H9 (cell line): ENCODE data around the gene C11orf86. TPM values are rescaled to one million over a fixed set of nuclear protein-coding genes. Genes with fewer than 3 reads are reported as not detected.
A peak's percentile ranks its signal among the peaks of the same experiment; 100 is the strongest.

Experiments
- DNase-seq: peaks from one replicate; pipeline ENCODE4 v3.0.0-alpha.2; 2017
- H2AFZ ChIP-seq: one replicate; pipeline ENCODE4 v1.6.1; 2013; ENCODE audit warnings: mild to moderate bottlenecking, low read length, control low read depth, moderate library complexity
- H2AK5ac ChIP-seq: 2 replicates; pipeline ENCODE4 v1.6.1; 2013; ENCODE audit warnings: low read length, control low read depth, mixed read lengths; ENCODE audit not compliant: insufficient read length
- H2BK120ac ChIP-seq: one replicate; pipeline ENCODE4 v1.6.1; 2013; ENCODE audit warnings: low read depth, mild to moderate bottlenecking, low read length, control low read depth, inconsistent platforms; ENCODE audit not compliant: poor library complexity, severe bottlenecking
- H2BK12ac ChIP-seq: 2 replicates; pipeline ENCODE4 v1.6.1; 2013; ENCODE audit warnings: low read length, control low read depth, mixed read lengths, low read depth; ENCODE audit not compliant: insufficient read length
- H2BK15ac ChIP-seq: 2 replicates; pipeline ENCODE4 v1.6.1; 2013; ENCODE audit warnings: low read depth, low read length, control low read depth
- H2BK20ac ChIP-seq: one replicate; pipeline ENCODE4 v1.6.1; 2013; ENCODE audit warnings: low read depth, mild to moderate bottlenecking, low read length, control low read depth, inconsistent platforms; ENCODE audit not compliant: poor library complexity, severe bottlenecking
- H2BK5ac ChIP-seq: 2 replicates; pipeline ENCODE4 v1.6.1; 2013; ENCODE audit warnings: low read length, control low read depth, mixed read lengths; ENCODE audit not compliant: insufficient read length
- H3K14ac ChIP-seq: 2 replicates; pipeline ENCODE4 v1.6.1; 2013; ENCODE audit warnings: low read length, control low read depth; ENCODE audit not compliant: insufficient read depth
- H3K18ac ChIP-seq: 2 replicates; pipeline ENCODE4 v1.6.1; 2013; ENCODE audit warnings: low read depth, mild to moderate bottlenecking, mixed read lengths, low read length, control low read depth; ENCODE audit not compliant: insufficient read length
- H3K23ac ChIP-seq: 2 replicates; pipeline ENCODE4 v1.6.1; 2013; ENCODE audit warnings: low read length, control low read depth, mixed read lengths, low read depth; ENCODE audit not compliant: insufficient read length
- H3K23me2 ChIP-seq: 2 replicates; pipeline ENCODE4 v1.6.1; 2013; ENCODE audit warnings: low read depth, mild to moderate bottlenecking, mixed read lengths, low read length, control low read depth; ENCODE audit not compliant: insufficient read length, poor library complexity, severe bottlenecking
- H3K27ac ChIP-seq: 2 replicates; pipeline ENCODE4 v1.5.1; 2013; ENCODE audit warnings: low read length, control low read depth, mixed read lengths, low read depth; ENCODE audit not compliant: insufficient read length
- H3K27me3 ChIP-seq: 2 replicates; pipeline ENCODE4 v1.6.1; 2013; ENCODE audit warnings: low read length, control low read depth, inconsistent platforms; ENCODE audit not compliant: insufficient read depth
- H3K4ac ChIP-seq: 2 replicates; pipeline ENCODE4 v1.6.1; 2013; ENCODE audit warnings: low read depth, mild to moderate bottlenecking, control low read depth, inconsistent platforms, low read length, moderate library complexity
- H3K4me1 ChIP-seq: 2 replicates; pipeline ENCODE4 v1.6.1; 2013; ENCODE audit warnings: low read length, control low read depth, inconsistent platforms; ENCODE audit not compliant: insufficient read depth
- H3K4me2 ChIP-seq: 2 replicates; pipeline ENCODE4 v1.6.1; 2013; ENCODE audit warnings: low read length, control low read depth, mixed read lengths; ENCODE audit not compliant: insufficient read length, insufficient read depth
- H3K56ac ChIP-seq: 2 replicates; pipeline ENCODE4 v1.6.1; 2013; ENCODE audit warnings: low read depth, mild to moderate bottlenecking, mixed read lengths, low read length, control low read depth; ENCODE audit not compliant: insufficient read length
- H3K79me1 ChIP-seq: 2 replicates; pipeline ENCODE4 v1.6.1; 2013; ENCODE audit warnings: low read depth, mild to moderate bottlenecking, moderate library complexity, low read length, control low read depth, inconsistent platforms; ENCODE audit not compliant: insufficient read depth, poor library complexity, severe bottlenecking
- H3K79me2 ChIP-seq: 2 replicates; pipeline ENCODE4 v1.6.1; 2013; ENCODE audit warnings: low read length, control low read depth, inconsistent platforms; ENCODE audit not compliant: insufficient read depth
- H3K9ac ChIP-seq: 2 replicates; pipeline ENCODE4 v1.6.1; 2013; ENCODE audit warnings: low read length, control low read depth, mixed read lengths; ENCODE audit not compliant: insufficient read length; ENCODE audit errors: extremely low read depth
- H3K9me3 ChIP-seq: one replicate; pipeline ENCODE4 v1.6.1; 2013; ENCODE audit warnings: low read depth, low read length, inconsistent platforms; ENCODE audit not compliant: control insufficient read depth
- H3T11ph ChIP-seq: one replicate; pipeline ENCODE4 v1.6.1; 2013; ENCODE audit warnings: mild to moderate bottlenecking, low read length, control low read depth, inconsistent platforms
- H4K20me1 ChIP-seq: one replicate; pipeline ENCODE4 v1.6.1; 2013; ENCODE audit not compliant: control insufficient read depth, insufficient read length, insufficient read depth
- H4K5ac ChIP-seq: 2 replicates; pipeline ENCODE4 v1.6.1; 2013; ENCODE audit warnings: low read depth, mild to moderate bottlenecking, mixed read lengths, low read length, control low read depth; ENCODE audit not compliant: insufficient read length
- H4K8ac ChIP-seq: replicated peaks from 2 replicates; pipeline ENCODE4 v1.6.1; 2013; ENCODE audit warnings: low read length, control low read depth, mixed read lengths, low read depth; ENCODE audit not compliant: insufficient read length
- H4K91ac ChIP-seq: 2 replicates; pipeline ENCODE4 v1.6.1; 2013; ENCODE audit warnings: low read depth, mild to moderate bottlenecking, moderate library complexity, mixed read lengths, low read length, control low read depth; ENCODE audit not compliant: insufficient read length
- H3K27ac Mint-ChIP-seq, 3 experiments: 2 replicates in 2 of 3; 3 replicates in 1 of 3; pipeline ENCODE4 v1.8.0; 2020 to 2021; ENCODE audit warnings: mixed read lengths in 3 of 3, mild to moderate bottlenecking in 1 of 3, moderate library complexity in 1 of 3
- H3K27me3 Mint-ChIP-seq: 2 replicates; pipeline ENCODE4 v1.8.0; 2021; ENCODE audit warnings: low read depth, mild to moderate bottlenecking, moderate library complexity, mixed read lengths
- H3K36me3 Mint-ChIP-seq, 3 experiments: 2 replicates in 2 of 3; 3 replicates in 1 of 3; pipeline ENCODE4 v1.8.0; 2020 to 2021; ENCODE audit warnings: low read depth in 3 of 3, mixed read lengths in 3 of 3; ENCODE audit not compliant: insufficient read depth in 1 of 3
- H3K4me1 Mint-ChIP-seq, 2 experiments: 2 replicates each; pipeline ENCODE4 v1.8.0; 2020; ENCODE audit warnings: mixed read lengths in 2 of 2
- H3K4me3 Mint-ChIP-seq, 2 experiments: 2 replicates in 1 of 2; 3 replicates in 1 of 2; pipeline ENCODE4 v1.8.0; 2020 to 2021; ENCODE audit warnings: mild to moderate bottlenecking in 2 of 2, mixed read lengths in 2 of 2, moderate library complexity in 1 of 2
- H3K9me3 Mint-ChIP-seq, 2 experiments: 2 replicates in 1 of 2; 3 replicates in 1 of 2; pipeline ENCODE4 v1.8.0; 2020; ENCODE audit warnings: mild to moderate bottlenecking in 2 of 2, mixed read lengths in 2 of 2, moderate library complexity in 1 of 2
- WGBS: extraction: QIAGEN DNeasy Blood & Tissue Kit; methylation state at CpG from one replicate; pipeline ENCODE4 v1.1.7; 2013; ENCODE audit warnings: missing lambda C conversion rate, low lambda C conversion rate, mixed read lengths; ENCODE audit not compliant: insufficient read length; ENCODE audit errors: extremely low coverage; 5-methylcytosine and 5-hydroxymethylcytosine counted together
- total RNA-seq: library from RNA; stranded (reverse); gene quantifications from 2 replicates; pipeline ENCODE4 v1.2.1, GENCODE V29; 2021
- TF ChIP-seq, protein P1 (sequence below): fragments of 200-600 bp; sonication (generic); conservative IDR thresholded peaks from 3 replicates; pipeline ENCODE4 v1.8.0; 2021; ENCODE audit warnings: antibody characterized with exemption, mild to moderate bottlenecking

The C11orf86 gene
- total RNA-seq, 1 experiment from 2014 or later: not detected

DNA sequence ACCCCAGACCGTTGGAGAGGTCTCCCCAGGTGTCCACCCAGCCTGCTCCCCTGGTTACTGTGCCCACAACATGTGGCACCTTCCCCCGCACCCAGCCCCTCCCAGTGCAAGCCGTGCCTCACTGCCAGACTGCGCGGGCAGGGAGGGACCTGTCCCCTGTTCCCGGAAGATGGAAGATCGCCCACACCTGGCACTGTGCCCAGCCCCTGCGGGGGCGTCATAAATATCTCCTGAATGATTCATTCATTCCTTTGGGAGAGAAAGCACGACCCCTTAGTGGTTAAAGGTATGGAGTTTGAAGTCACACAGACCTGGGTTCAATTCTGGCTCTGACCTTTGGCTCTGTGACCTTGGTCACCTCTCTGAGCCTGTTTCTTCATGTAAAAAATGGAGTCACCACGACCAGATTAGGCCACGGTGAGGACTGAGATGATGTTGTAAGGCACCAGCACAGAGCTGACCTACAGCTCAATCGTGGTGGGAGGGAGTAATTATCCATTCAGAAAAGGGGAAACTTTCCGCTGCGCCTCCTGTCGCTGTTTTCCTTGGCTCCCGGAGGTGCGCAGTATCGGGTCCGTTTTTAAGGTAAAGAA, 47.3 kb downstream of the C11orf86 start:
- Histone ChIP-seq H3K14ac (no peak overlapping the region), H3K18ac (no peak overlapping the region), H4K8ac (no peak overlapping the region), H3K27me3 (peaks cover 22% of the 10 kb centered on the region), H3K9ac (no peak overlapping the region), H3K4me2 (peak overlapping the region; percentile 30), H2BK120ac (no peak overlapping the region), H3K4me1 (no peaks in the 10 kb centered on the region), H2AK5ac (no peak overlapping the region), H4K20me1 (no peaks in the 10 kb centered on the region), H3K79me2 (no peaks in the 10 kb centered on the region), H3K56ac (no peak overlapping the region), H2BK5ac (no peak overlapping the region), H3K27ac (no peak overlapping the region), H4K5ac (no peak overlapping the region), H2BK20ac (no peak overlapping the region), H3K79me1 (no peaks in the 10 kb centered on the region), H3K23me2 (peaks cover 8% of the 10 kb centered on the region), H3K9me3 (no peaks in the 10 kb centered on the region), H2BK15ac (no peak overlapping the region), H2AFZ (no peak overlapping the region), H3K23ac (no peak overlapping the region), H3T11ph (no peak overlapping the region), H4K91ac (no peak overlapping the region), H3K4ac (no peak overlapping the region), H2BK12ac (no peak overlapping the region)
- Mint-ChIP-seq H3K36me3 (peaks cover 0 to 6% (median 0%) of the 10 kb centered on the region in 3 experiments; a peak in 3 of 7 replicates), H3K9me3 (peaks cover 0 to 8% of the 10 kb centered on the region in 2 experiments; a peak in 2 of 5 replicates), H3K27me3 (peaks cover 47% of the 10 kb centered on the region), H3K4me3 (peak overlapping the region; percentile 51 to 77), H3K4me1 (peaks cover 7 to 13% of the 10 kb centered on the region in 2 experiments), H3K27ac (no peak overlapping the region)
- DNase-seq: no peak
- TF ChIP-seq, protein P1, sequence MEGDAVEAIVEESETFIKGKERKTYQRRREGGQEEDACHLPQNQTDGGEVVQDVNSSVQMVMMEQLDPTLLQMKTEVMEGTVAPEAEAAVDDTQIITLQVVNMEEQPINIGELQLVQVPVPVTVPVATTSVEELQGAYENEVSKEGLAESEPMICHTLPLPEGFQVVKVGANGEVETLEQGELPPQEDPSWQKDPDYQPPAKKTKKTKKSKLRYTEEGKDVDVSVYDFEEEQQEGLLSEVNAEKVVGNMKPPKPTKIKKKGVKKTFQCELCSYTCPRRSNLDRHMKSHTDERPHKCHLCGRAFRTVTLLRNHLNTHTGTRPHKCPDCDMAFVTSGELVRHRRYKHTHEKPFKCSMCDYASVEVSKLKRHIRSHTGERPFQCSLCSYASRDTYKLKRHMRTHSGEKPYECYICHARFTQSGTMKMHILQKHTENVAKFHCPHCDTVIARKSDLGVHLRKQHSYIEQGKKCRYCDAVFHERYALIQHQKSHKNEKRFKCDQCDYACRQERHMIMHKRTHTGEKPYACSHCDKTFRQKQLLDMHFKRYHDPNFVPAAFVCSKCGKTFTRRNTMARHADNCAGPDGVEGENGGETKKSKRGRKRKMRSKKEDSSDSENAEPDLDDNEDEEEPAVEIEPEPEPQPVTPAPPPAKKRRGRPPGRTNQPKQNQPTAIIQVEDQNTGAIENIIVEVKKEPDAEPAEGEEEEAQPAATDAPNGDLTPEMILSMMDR: no peak
- no CpG with 5 or more reads among the region's 20 CpGs for WGBS
